GM23338 (cell line): Measurements from ENCODE around the gene HSPG2. TPM values are rescaled to one million over a fixed set of nuclear protein-coding genes. Genes with fewer than 3 reads are reported as not detected.

ENCODE experiments used
- ATAC-seq: fragments of 200-7000 bp; cut with Tn5 transposase; 3 replicates; pipeline ENCODE4 v1.9.1; 2020
- DNase-seq: peaks from one replicate; pipeline ENCODE4 v3.0.0-alpha.2; 2015; ENCODE audit warnings: low spot score
- H2AFZ ChIP-seq: fragments of 200-600 bp; sonication (generic); 2 replicates; pipeline ENCODE4 v1.8.0; 2016; ENCODE audit warnings: antibody characterized with exemption, mild to moderate bottlenecking, moderate library complexity
- H3F3A ChIP-seq: fragments of 200-600 bp; sonication (generic); replicated peaks from 2 replicates; pipeline ENCODE4 v1.8.0; 2017; ENCODE audit warnings: antibody characterized with exemption, mixed run types, low read depth
- H3K27ac ChIP-seq: fragments of 200-600 bp; sonication (generic); 2 replicates; pipeline ENCODE4 v1.6.1; 2016; ENCODE audit warnings: low read depth
- H3K27me3 ChIP-seq: fragments of 200-600 bp; sonication (generic); 2 replicates; pipeline ENCODE4 v1.8.0; 2016; ENCODE audit warnings: mild to moderate bottlenecking, mixed run types, moderate library complexity; ENCODE audit not compliant: insufficient read depth
- H3K36me3 ChIP-seq: fragments of 200-600 bp; sonication (generic); 2 replicates; pipeline ENCODE4 v1.8.0; 2016; ENCODE audit warnings: mild to moderate bottlenecking; ENCODE audit not compliant: insufficient read depth
- H3K4me1 ChIP-seq: fragments of 200-600 bp; sonication (generic); 2 replicates; pipeline ENCODE4 v1.8.0; 2016; ENCODE audit warnings: mild to moderate bottlenecking, moderate library complexity; ENCODE audit not compliant: insufficient read depth
- H3K4me2 ChIP-seq: fragments of 200-600 bp; sonication (generic); 2 replicates; pipeline ENCODE4 v1.7.1; 2017; ENCODE audit warnings: mixed run types
- H3K4me3 ChIP-seq: fragments of 200-600 bp; sonication (generic); 2 replicates; pipeline ENCODE4 v1.6.1; 2016; ENCODE audit warnings: mixed run types
- H3K79me2 ChIP-seq: fragments of 200-600 bp; sonication (generic); replicated peaks from 2 replicates; pipeline ENCODE4 v1.8.0; 2017; ENCODE audit warnings: mild to moderate bottlenecking; ENCODE audit not compliant: insufficient read depth
- H3K9me2 ChIP-seq: fragments of 200-600 bp; sonication (generic); 2 replicates; pipeline ENCODE4 v1.8.0; 2017; ENCODE audit not compliant: insufficient read depth
- H4K20me1 ChIP-seq: fragments of 200-600 bp; sonication (generic); replicated peaks from 2 replicates; pipeline ENCODE4 v1.8.0; 2017; ENCODE audit warnings: mild to moderate bottlenecking; ENCODE audit not compliant: insufficient read depth
- H3K27ac Mint-ChIP-seq: 2 replicates; pipeline ENCODE4 v1.8.0; 2020; ENCODE audit warnings: inconsistent platforms, mild to moderate bottlenecking, moderate library complexity, mixed read lengths
- H3K27me3 Mint-ChIP-seq: 3 replicates; pipeline ENCODE4 v1.8.0; 2022; ENCODE audit warnings: low read depth, mild to moderate bottlenecking, moderate library complexity, mixed read lengths, inconsistent platforms; ENCODE audit not compliant: insufficient read depth, poor library complexity
- H3K36me3 Mint-ChIP-seq: 3 replicates; pipeline ENCODE4 v1.8.0; 2021; ENCODE audit warnings: low read depth, mild to moderate bottlenecking, inconsistent platforms, moderate library complexity, mixed read lengths
- H3K4me1 Mint-ChIP-seq: 3 replicates; pipeline ENCODE4 v1.8.0; 2020; ENCODE audit warnings: mild to moderate bottlenecking, inconsistent platforms, mixed read lengths
- H3K4me3 Mint-ChIP-seq: 3 replicates; pipeline ENCODE4 v1.8.0; 2021; ENCODE audit warnings: moderate library complexity, mild to moderate bottlenecking, inconsistent platforms, mixed read lengths
- H3K9me3 Mint-ChIP-seq: 3 replicates; pipeline ENCODE4 v1.8.0; 2020; ENCODE audit warnings: moderate library complexity, mild to moderate bottlenecking, inconsistent platforms, mixed read lengths
- CREB1 ChIP-seq: fragments of 250-450 bp; sonication (Bioruptor Pico); IDR thresholded peaks from 2 replicates; pipeline ENCODE4 v1.5.0; 2020; ENCODE audit warnings: low read depth, mild to moderate bottlenecking, moderate library complexity
- EZH2 ChIP-seq: fragments of 200-600 bp; sonication (generic); IDR thresholded peaks from one replicate; pipeline ENCODE4 v1.8.0; 2017; ENCODE audit warnings: antibody characterized with exemption, mild to moderate bottlenecking, low read depth; ENCODE audit not compliant: unreplicated experiment
- EZH2phosphoT487 ChIP-seq: fragments of 200-600 bp; sonication (generic); IDR thresholded peaks from one replicate; pipeline ENCODE4 v1.8.1; 2018; ENCODE audit warnings: antibody characterized with exemption; ENCODE audit not compliant: unreplicated experiment
- NANOG ChIP-seq: IDR thresholded peaks from 2 replicates; pipeline ENCODE4 v1.6.1; 2016; ENCODE audit warnings: antibody characterized with exemption, borderline replicate concordance
- POLR2AphosphoS5 ChIP-seq: IDR thresholded peaks from 2 replicates; pipeline ENCODE4 v1.6.1; 2016; ENCODE audit warnings: antibody characterized with exemption, low read depth
- STAT1 ChIP-seq: IDR thresholded peaks from one replicate; pipeline ENCODE4 v1.6.1; 2016; ENCODE audit warnings: antibody characterized with exemption; ENCODE audit not compliant: unreplicated experiment
- polyA plus RNA-seq: library from polyadenylated mRNA; unstranded; fragments of >200 nt; fragmentation: Nextera tagmentation; extraction: Ambion mirVana; gene quantifications from 2 replicates; pipeline ENCODE4 v1.2.1, GENCODE V29; 2016
- total RNA-seq: library from RNA; depleted of rRNA; stranded (reverse); fragments of >200 nt; shearing (Covaris generic); gene quantifications from 2 replicates; pipeline ENCODE4 v1.2.3, GENCODE V29; 2014
- TF ChIP-seq, protein P1 (sequence below): fragments of 250-450 bp; sonication (Bioruptor Pico); IDR thresholded peaks from 2 replicates; pipeline ENCODE4 v1.5.0; 2020; ENCODE audit warnings: mild to moderate bottlenecking, moderate library complexity
- TF ChIP-seq, protein P2 (sequence below), 2 experiments: fragments of 200-600 bp in 1 of 2; sonication (generic) in 1 of 2; conservative IDR thresholded peaks; 2 replicates each; pipeline versions ENCODE4 v1.5.1 to v1.6.1; 2016 to 2017; ENCODE audit warnings: antibody characterized with exemption in 2 of 2, low read depth in 2 of 2, mild to moderate bottlenecking in 2 of 2, moderate library complexity in 1 of 2

The HSPG2 gene
- total and polyA plus RNA-seq, 2 experiments from 2014 or later = 14.9 to 70.8 TPM

DNA sequence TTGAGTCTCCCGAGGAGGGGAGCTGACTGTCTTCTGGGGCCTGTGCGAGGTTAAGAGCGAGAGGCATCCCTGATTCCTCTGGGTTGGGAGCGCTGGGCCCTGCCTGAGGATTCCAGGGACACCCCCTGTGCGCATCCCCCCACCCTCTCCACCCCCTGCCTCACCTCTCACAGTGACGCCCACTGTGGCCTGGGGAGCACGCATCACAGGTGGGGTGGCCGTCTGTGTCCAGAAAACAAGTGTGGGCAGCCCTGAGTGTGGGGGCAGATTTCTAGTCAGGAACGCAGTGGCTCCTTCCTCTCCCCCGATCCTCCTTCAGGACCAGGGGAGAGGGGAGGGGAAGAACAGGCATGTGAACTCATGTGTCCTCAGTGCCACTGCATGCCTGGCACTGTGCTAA lies 63.3 kb downstream of the HSPG2 start (continued):
- TF ChIP-seq, protein P1, sequence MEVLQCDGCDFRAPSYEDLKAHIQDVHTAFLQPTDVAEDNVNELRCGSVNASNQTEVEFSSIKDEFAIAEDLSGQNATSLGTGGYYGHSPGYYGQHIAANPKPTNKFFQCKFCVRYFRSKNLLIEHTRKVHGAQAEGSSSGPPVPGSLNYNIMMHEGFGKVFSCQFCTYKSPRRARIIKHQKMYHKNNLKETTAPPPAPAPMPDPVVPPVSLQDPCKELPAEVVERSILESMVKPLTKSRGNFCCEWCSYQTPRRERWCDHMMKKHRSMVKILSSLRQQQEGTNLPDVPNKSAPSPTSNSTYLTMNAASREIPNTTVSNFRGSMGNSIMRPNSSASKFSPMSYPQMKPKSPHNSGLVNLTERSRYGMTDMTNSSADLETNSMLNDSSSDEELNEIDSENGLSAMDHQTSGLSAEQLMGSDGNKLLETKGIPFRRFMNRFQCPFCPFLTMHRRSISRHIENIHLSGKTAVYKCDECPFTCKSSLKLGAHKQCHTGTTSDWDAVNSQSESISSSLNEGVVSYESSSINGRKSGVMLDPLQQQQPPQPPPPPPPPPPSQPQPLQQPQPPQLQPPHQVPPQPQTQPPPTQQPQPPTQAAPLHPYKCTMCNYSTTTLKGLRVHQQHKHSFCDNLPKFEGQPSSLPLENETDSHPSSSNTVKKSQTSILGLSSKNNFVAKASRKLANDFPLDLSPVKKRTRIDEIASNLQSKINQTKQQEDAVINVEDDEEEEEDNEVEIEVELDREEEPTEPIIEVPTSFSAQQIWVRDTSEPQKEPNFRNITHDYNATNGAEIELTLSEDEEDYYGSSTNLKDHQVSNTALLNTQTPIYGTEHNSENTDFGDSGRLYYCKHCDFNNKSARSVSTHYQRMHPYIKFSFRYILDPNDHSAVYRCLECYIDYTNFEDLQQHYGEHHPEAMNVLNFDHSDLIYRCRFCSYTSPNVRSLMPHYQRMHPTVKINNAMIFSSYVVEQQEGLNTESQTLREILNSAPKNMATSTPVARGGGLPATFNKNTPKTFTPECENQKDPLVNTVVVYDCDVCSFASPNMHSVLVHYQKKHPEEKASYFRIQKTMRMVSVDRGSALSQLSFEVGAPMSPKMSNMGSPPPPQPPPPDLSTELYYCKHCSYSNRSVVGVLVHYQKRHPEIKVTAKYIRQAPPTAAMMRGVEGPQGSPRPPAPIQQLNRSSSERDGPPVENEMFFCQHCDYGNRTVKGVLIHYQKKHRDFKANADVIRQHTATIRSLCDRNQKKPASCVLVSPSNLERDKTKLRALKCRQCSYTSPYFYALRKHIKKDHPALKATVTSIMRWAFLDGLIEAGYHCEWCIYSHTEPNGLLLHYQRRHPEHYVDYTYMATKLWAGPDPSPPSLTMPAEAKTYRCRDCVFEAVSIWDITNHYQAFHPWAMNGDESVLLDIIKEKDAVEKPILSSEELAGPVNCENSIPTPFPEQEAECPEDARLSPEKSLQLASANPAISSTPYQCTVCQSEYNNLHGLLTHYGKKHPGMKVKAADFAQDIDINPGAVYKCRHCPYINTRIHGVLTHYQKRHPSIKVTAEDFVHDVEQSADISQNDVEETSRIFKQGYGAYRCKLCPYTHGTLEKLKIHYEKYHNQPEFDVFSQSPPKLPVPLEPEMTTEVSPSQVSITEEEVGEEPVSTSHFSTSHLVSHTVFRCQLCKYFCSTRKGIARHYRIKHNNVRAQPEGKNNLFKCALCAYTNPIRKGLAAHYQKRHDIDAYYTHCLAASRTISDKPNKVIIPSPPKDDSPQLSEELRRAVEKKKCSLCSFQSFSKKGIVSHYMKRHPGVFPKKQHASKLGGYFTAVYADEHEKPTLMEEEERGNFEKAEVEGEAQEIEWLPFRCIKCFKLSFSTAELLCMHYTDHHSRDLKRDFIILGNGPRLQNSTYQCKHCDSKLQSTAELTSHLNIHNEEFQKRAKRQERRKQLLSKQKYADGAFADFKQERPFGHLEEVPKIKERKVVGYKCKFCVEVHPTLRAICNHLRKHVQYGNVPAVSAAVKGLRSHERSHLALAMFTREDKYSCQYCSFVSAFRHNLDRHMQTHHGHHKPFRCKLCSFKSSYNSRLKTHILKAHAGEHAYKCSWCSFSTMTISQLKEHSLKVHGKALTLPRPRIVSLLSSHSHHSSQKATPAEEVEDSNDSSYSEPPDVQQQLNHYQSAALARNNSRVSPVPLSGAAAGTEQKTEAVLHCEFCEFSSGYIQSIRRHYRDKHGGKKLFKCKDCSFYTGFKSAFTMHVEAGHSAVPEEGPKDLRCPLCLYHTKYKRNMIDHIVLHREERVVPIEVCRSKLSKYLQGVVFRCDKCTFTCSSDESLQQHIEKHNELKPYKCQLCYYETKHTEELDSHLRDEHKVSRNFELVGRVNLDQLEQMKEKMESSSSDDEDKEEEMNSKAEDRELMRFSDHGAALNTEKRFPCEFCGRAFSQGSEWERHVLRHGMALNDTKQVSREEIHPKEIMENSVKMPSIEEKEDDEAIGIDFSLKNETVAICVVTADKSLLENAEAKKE (CRISPR knock-in tag) = no peak
- TF ChIP-seq NANOG (no peak), POLR2AphosphoS5 (no peak)

DNA sequence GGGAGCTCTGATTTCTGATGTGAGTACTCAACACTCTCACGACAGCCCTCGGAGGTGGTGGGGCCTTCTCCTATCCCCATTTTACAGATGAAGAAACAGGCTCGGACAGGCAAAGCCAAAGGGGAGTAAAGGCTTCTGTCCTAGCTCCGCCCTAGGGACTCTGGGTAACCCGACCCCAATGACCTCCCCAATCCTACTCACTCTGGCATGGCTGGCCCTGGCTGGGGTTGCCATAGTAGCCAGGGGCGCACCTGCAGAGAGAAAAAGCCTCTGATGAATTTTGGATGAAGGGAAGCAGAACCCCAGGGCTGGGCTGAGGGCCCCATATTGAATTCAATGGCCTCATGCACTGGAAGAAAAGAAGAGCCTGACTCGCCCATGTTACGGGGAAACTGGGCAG lies 63.9 kb downstream of the HSPG2 start:
- H3K27ac ChIP-seq = 0 out of 2 replicates have a peak overlapping the region, but pooled peaks have one; percentile 45
- no peaks in the 10 kb centered on the region for H3K9me3 Mint-ChIP-seq
- no peaks in the 10 kb centered on the region for H3K79me2 ChIP-seq
- no peaks in the 10 kb centered on the region for H3K4me1 ChIP-seq
- no peak overlapping the region for H3K4me3 ChIP-seq
- peaks cover 8% of the 10 kb centered on the region for H3K4me1 Mint-ChIP-seq
- no peak overlapping the region for H2AFZ ChIP-seq
- peaks cover 5% of the 10 kb centered on the region for H3K27me3 Mint-ChIP-seq
- H3K9me2 ChIP-seq = no peaks in the 10 kb centered on the region
- no peak overlapping the region for H3K4me2 ChIP-seq
- no peak for DNase-seq
- ATAC-seq = peak; percentile 73
- no peaks in the 10 kb centered on the region for H3K27me3 ChIP-seq
- no peaks in the 10 kb centered on the region for H3F3A ChIP-seq
- H3K27ac Mint-ChIP-seq = no peak overlapping the region
- H3K36me3 ChIP-seq = peaks cover 6% of the 10 kb centered on the region
- H3K36me3 Mint-ChIP-seq = peaks cover 37% of the 10 kb centered on the region
- no peaks in the 10 kb centered on the region for H4K20me1 ChIP-seq
- H3K4me3 Mint-ChIP-seq = no peak overlapping the region; the same call in 2 of the 3 replicates
- TF ChIP-seq EZH2phosphoT487 = no peak
- TF ChIP-seq, protein P1 (CRISPR knock-in tag) = no peak
- TF ChIP-seq, protein P2, sequence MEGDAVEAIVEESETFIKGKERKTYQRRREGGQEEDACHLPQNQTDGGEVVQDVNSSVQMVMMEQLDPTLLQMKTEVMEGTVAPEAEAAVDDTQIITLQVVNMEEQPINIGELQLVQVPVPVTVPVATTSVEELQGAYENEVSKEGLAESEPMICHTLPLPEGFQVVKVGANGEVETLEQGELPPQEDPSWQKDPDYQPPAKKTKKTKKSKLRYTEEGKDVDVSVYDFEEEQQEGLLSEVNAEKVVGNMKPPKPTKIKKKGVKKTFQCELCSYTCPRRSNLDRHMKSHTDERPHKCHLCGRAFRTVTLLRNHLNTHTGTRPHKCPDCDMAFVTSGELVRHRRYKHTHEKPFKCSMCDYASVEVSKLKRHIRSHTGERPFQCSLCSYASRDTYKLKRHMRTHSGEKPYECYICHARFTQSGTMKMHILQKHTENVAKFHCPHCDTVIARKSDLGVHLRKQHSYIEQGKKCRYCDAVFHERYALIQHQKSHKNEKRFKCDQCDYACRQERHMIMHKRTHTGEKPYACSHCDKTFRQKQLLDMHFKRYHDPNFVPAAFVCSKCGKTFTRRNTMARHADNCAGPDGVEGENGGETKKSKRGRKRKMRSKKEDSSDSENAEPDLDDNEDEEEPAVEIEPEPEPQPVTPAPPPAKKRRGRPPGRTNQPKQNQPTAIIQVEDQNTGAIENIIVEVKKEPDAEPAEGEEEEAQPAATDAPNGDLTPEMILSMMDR (conservative IDR thresholded peaks at IDR 0.05; ENCODE audit: low read depth in 2 of 2) = no peak
- no peak for TF ChIP-seq POLR2AphosphoS5
- TF ChIP-seq CREB1 (CRISPR knock-in tag) = no peak
- TF ChIP-seq EZH2 = no peak
- TF ChIP-seq STAT1 = no peak
- TF ChIP-seq NANOG = no peak
